Activated B cell treated with CpG ODN at 0.5 μM for 24 hours (primary cell): ENCODE measurements around the gene PGAP3. TPM values are rescaled to one million over a fixed set of nuclear protein-coding genes. Genes with fewer than 3 reads are reported as not detected.
A peak's percentile ranks its signal among the peaks of the same experiment; 100 is the strongest.

Experiments used
- ATAC-seq: fragments of 200-7000 bp; cut with Tn5 transposase; one replicate; pipeline ENCODE4 v1.10.0; 2021; ENCODE audit warnings: low read depth, mild to moderate bottlenecking, moderate library complexity
- CTCF ChIA-PET: fragments of 350-600 bp; sonication (Branson Sonifier 250); formaldehyde crosslinking; loops from one replicate; lab custom pipeline; 2021; ENCODE audit warnings: antibody characterized with exemption; lab: Charles Lee
- POLR2A ChIA-PET: fragments of 350-600 bp; sonication (Branson Sonifier 250); formaldehyde crosslinking; loops from one replicate; lab custom pipeline; 2021; ENCODE audit warnings: antibody characterized with exemption; lab: Charles Lee
- DNase-seq: peaks from one replicate; pipeline ENCODE4 v3.0.0; 2022
- H3K27ac Mint-ChIP-seq: one replicate; pipeline ENCODE4 v1.8.0; 2020; ENCODE audit warnings: mixed read lengths
- H3K27me3 Mint-ChIP-seq: one replicate; pipeline ENCODE4 v1.8.0; 2021; ENCODE audit warnings: mixed read lengths
- H3K36me3 Mint-ChIP-seq: one replicate; pipeline ENCODE4 v1.8.0; 2021; ENCODE audit warnings: low read depth, mixed read lengths
- H3K4me1 Mint-ChIP-seq: one replicate; pipeline ENCODE4 v1.8.0; 2021; ENCODE audit warnings: mixed read lengths
- H3K4me3 Mint-ChIP-seq: one replicate; pipeline ENCODE4 v1.8.0; 2020; ENCODE audit warnings: mild to moderate bottlenecking, mixed read lengths
- H3K9me3 Mint-ChIP-seq: one replicate; pipeline ENCODE4 v1.8.0; 2020; ENCODE audit warnings: mixed read lengths
- intact Hi-C: fragments of 100-400 bp; cut with micrococcal nuclease; formaldehyde crosslinking; loops from one replicate; pipeline ENCODE4 v1.15.1; 2024
- total RNA-seq: library from RNA; stranded (reverse); gene quantifications from 2 replicates; pipeline ENCODE4 v1.2.3, GENCODE V29; 2022
- TF ChIP-seq, protein P1 (sequence below): fragments of 200-600 bp; IDR thresholded peaks from one replicate; pipeline ENCODE4 v1.8.0; 2022; ENCODE audit warnings: antibody characterized with exemption, mild to moderate bottlenecking

Gene PGAP3
- total RNA-seq, 1 donor from 2014 or later: 24.0 TPM

DNA sequence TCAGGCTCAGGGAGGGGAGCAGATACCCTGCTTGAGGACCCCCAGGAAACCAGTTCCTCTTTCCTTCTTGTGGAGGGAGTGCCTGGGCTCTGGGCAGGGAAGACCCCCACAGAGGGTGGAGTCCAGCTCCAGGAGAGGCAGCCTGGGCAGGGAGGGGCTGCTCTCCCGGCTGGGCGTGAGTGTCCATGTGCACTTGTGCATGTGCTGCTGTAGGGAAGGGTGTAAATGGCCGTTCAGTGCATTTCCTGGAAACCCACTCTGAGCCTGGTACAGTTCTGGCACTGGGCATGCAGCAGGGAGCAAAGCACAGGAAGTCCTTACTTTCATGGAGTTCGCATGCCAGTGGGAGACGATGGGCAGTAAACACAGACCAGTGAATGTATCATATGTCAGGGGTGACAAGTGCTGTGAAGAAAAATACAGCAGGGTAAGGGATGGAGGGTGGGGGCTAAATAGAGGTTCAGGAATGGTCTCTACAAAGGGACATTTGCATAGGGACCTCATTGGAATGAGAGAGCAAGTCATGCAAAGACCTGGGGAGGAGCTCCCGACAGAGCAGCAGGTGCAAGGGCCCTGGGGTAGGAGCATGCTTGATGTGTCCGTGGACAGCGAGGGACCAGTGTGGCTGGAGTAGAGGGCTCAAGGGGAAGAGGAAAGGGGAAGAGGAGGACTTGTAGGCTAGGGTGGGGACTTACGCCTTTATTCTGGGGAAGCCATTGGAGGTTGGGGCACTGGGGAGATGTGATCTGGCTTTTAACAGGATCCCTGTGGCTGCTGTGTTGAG is 45.4 kb downstream of the PGAP3 start:
- POLR2A ChIA-PET: interaction anchor here (0.6 kb wide), 1 partner anchor 25 kb away, joined by 4 read pairs; no protein-coding TSS in a partner anchor
- H3K9me3 Mint-ChIP-seq: no peaks in the 10 kb centered on the region
- no peaks in the 10 kb centered on the region for H3K27me3 Mint-ChIP-seq
- TF ChIP-seq, protein P1, sequence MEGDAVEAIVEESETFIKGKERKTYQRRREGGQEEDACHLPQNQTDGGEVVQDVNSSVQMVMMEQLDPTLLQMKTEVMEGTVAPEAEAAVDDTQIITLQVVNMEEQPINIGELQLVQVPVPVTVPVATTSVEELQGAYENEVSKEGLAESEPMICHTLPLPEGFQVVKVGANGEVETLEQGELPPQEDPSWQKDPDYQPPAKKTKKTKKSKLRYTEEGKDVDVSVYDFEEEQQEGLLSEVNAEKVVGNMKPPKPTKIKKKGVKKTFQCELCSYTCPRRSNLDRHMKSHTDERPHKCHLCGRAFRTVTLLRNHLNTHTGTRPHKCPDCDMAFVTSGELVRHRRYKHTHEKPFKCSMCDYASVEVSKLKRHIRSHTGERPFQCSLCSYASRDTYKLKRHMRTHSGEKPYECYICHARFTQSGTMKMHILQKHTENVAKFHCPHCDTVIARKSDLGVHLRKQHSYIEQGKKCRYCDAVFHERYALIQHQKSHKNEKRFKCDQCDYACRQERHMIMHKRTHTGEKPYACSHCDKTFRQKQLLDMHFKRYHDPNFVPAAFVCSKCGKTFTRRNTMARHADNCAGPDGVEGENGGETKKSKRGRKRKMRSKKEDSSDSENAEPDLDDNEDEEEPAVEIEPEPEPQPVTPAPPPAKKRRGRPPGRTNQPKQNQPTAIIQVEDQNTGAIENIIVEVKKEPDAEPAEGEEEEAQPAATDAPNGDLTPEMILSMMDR: no peak
- H3K4me3 Mint-ChIP-seq: no peak overlapping the region
- DNase-seq (no peak), ATAC-seq (no peak)
- CTCF ChIA-PET: interaction anchor here (0.6 to 2.8 kb wide), 4 partner anchors 12 to 50 kb away, joined by 3 to 12 read pairs (median 6); no protein-coding TSS in a partner anchor
- intact Hi-C loops: no loop called here
- peaks cover 14% of the 10 kb centered on the region for H3K36me3 Mint-ChIP-seq
- H3K27ac Mint-ChIP-seq: no peak overlapping the region
- H3K4me1 Mint-ChIP-seq: peaks cover 63% of the 10 kb centered on the region

DNA sequence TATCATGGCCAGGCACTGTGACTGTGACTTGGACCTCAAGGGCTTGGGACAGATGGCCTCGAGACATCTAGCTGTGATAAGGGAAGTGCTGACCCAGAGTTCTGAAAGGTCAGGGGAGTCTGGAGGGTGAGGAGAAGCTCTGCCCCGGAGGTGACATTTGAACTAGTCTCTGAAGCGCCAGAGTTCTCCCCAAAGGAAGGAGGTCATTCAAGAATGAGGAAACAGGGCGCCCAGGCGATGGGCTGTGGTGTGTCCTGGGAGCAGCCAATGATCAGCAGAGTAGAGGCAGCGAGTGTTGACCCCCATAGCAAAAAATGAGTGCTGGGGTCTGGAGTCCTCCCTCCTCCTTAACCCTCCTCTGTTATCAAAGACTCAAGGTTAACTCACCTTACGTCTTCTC is 46.0 kb downstream of the PGAP3 start:
- Mint-ChIP-seq H3K27me3 (no peaks in the 10 kb centered on the region), H3K9me3 (no peaks in the 10 kb centered on the region), H3K27ac (no peak overlapping the region), H3K4me3 (no peak overlapping the region), H3K36me3 (peaks cover 14% of the 10 kb centered on the region), H3K4me1 (peaks cover 67% of the 10 kb centered on the region)
- POLR2A ChIA-PET: no interaction called here
- ATAC-seq (no peak), DNase-seq (no peak)
- CTCF ChIA-PET: interaction anchor here (1.0 to 1.4 kb wide), 2 partner anchors 18 to 20 kb away, joined by 3 read pairs; no protein-coding TSS in a partner anchor
- intact Hi-C loops: no loop called here
- TF ChIP-seq, protein P1: no peak

DNA sequence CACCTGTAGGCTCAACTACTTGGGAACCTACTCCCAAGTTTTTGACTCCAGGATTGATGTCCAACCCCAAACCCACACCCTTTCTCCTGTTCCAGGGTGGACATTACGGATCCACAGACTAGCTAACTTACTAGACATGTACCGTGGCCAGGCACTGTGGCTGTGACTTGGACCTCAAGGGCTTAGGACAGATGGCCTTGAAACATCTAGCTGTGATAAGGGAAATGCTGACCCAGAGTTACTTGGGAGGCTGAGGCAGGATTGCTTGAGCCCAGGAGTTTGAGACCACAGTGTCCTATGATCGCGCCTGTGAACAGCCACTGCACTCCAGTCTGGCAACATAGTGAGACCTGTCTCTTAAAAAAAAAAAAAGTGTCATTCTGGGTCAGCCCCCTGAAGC is 46.8 kb downstream of the PGAP3 start:
- ChIA-PET CTCF (interaction anchor here (0.7 to 1.0 kb wide), 3 partner anchors 13 to 19 kb away, joined by 3 to 4 read pairs (median 3); no protein-coding TSS in a partner anchor), POLR2A (no interaction called here)
- Mint-ChIP-seq H3K27ac (peak overlapping the region; percentile 24), H3K4me1 (peaks cover 75% of the 10 kb centered on the region), H3K9me3 (no peaks in the 10 kb centered on the region), H3K27me3 (no peaks in the 10 kb centered on the region), H3K36me3 (peaks cover 14% of the 10 kb centered on the region), H3K4me3 (no peak overlapping the region)
- DNase-seq (no peak), ATAC-seq (no peak)
- TF ChIP-seq, protein P1: no peak
- intact Hi-C loops: no loop called here

DNA sequence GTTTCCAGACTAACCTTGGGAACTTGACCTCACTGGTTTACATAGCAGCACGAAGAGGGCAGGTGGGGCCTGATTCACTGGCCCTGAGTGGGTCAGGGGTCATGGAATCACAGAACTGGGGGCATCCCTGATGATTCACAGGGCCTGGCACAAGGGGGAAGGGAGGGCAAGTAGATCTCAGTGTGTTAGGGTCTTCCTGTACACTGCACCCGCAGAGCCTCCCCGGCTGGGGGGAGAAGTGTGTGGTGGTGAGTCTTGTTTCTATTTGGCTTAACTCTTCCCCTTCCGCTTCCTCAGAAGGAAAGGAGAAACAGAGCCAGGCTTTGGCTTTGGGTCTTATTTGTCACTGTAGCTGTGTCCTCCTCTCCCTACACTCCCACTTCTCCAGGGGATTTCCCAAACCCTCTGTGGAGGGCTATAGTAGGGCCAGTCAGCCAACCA is 47.2 kb downstream of the PGAP3 start:
- no peak for DNase-seq
- peaks cover 77% of the 10 kb centered on the region for H3K4me1 Mint-ChIP-seq
- peaks cover 13% of the 10 kb centered on the region for H3K36me3 Mint-ChIP-seq
- TF ChIP-seq, protein P1: no peak
- CTCF ChIA-PET: interaction anchor here (0.7 to 1.5 kb wide), 2 partner anchors 17 to 19 kb away, joined by 3 to 4 read pairs; no protein-coding TSS in a partner anchor
- POLR2A ChIA-PET: no interaction called here
- H3K27me3 Mint-ChIP-seq: no peaks in the 10 kb centered on the region
- intact Hi-C loops: no loop called here
- no peaks in the 10 kb centered on the region for H3K9me3 Mint-ChIP-seq
- peak overlapping the region; percentile 24 for H3K27ac Mint-ChIP-seq
- no peak overlapping the region for H3K4me3 Mint-ChIP-seq
- no peak for ATAC-seq
